PC-9 (cell line): ENCODE measurements around the gene QTRT2.

Source experiments
- CTCF ChIP-seq: fragments of 200-600 bp; sonication (generic); conservative IDR thresholded peaks from 2 replicates; pipeline ENCODE4 v1.6.1; 2017; ENCODE audit warnings: mixed run types, antibody characterized with exemption, mild to moderate bottlenecking, moderate library complexity
- EZH2 ChIP-seq: fragments of 200-600 bp; sonication (generic); IDR thresholded peaks from 2 replicates; pipeline ENCODE4 v1.8.0; 2017; ENCODE audit warnings: antibody characterized with exemption, low read depth

- TF ChIP-seq CTCF (no peak), EZH2 (no peak)
Measured at GRCh38 chr3:114101101-114101500, 44.6 kb downstream of the QTRT2 start.
